ACC112 (cell line): ENCODE results near the gene TBC1D12.
"Not testable (repeated sequence)": the region's sequence is repeated elsewhere in the genome, so short reads cannot be mapped to it uniquely, and the experiment has no call there.

Experiments
- H2AFZ ChIP-seq: fragments of 200-600 bp; sonication (generic); one replicate; pipeline ENCODE4 v1.6.0; 2017; ENCODE audit warnings: antibody characterized with exemption, low read length; ENCODE audit not compliant: unreplicated experiment
- H3K27ac ChIP-seq: fragments of 200-600 bp; sonication (generic); 2 replicates; pipeline ENCODE4 v1.5.1; 2014; ENCODE audit warnings: low read depth, mild to moderate bottlenecking, antibody characterized with exemption, low read length, moderate library complexity
- H3K27me3 ChIP-seq: fragments of 200-600 bp; sonication (generic); 2 replicates; pipeline ENCODE4 v1.6.1; 2014; ENCODE audit warnings: mild to moderate bottlenecking, antibody characterized with exemption, low read length, moderate library complexity, mixed read lengths; ENCODE audit not compliant: insufficient read depth
- H3K36me3 ChIP-seq: fragments of 200-600 bp; sonication (generic); 2 replicates; pipeline ENCODE4 v1.6.1; 2016; ENCODE audit warnings: mild to moderate bottlenecking, antibody characterized with exemption, low read length, moderate library complexity, mixed read lengths; ENCODE audit not compliant: insufficient read depth
- H3K4me1 ChIP-seq: fragments of 200-600 bp; sonication (generic); one replicate; pipeline ENCODE4 v1.6.1; 2016; ENCODE audit warnings: low read length, mixed read lengths; ENCODE audit not compliant: insufficient read depth, unreplicated experiment, control insufficient read depth
- H3K4me3 ChIP-seq: fragments of 200-600 bp; sonication (generic); 2 replicates; pipeline ENCODE4 v1.5.1; 2014; ENCODE audit warnings: mild to moderate bottlenecking, low read depth, low read length
- H3K79me2 ChIP-seq: fragments of 200-600 bp; sonication (generic); one replicate; pipeline ENCODE4 v1.6.0; 2016; ENCODE audit warnings: low read length; ENCODE audit not compliant: control insufficient read depth, unreplicated experiment, insufficient read depth

Gene TBC1D12

GRCh38 chr10:94370501-94370900, 31.8 kb upstream of the TBC1D12 start:
- Histone ChIP-seq H3K4me3 (no peak overlapping the region), H3K79me2 (no peaks in the 10 kb centered on the region), H3K27me3 (no peaks in the 10 kb centered on the region), H2AFZ (no peak overlapping the region), H3K4me1 (no peaks in the 10 kb centered on the region), H3K27ac (no peak overlapping the region), H3K36me3 (no peaks in the 10 kb centered on the region)

DNA sequence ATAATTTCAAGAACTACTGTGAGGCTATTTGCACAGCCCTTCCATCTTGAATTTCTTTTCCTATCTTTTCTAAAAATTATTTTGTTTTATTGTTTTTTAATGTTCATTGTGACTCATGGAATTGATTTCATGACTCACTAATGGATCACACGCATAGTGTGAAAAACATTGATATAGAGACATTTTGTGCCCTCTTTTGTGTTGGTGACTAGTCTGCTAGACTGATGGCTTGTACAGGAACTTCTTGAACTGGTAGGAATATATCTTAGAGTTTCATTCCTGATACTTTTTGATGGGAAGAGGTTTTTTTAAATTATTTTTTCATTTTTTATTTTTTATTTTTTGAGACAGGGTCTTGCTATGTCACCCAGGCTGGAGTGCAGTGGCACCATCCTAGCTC, 27.0 kb upstream of the TBC1D12 start:
- Histone ChIP-seq H3K27ac (no peak overlapping the region), H3K4me3 (no peak overlapping the region), H3K79me2 (no peaks in the 10 kb centered on the region), H3K27me3 (no peaks in the 10 kb centered on the region), H2AFZ (no peak overlapping the region), H3K4me1 (peaks cover 3% of the 10 kb centered on the region), H3K36me3 (no peaks in the 10 kb centered on the region)

- Histone ChIP-seq H3K4me3 (no peak overlapping the region), H3K27me3 (no peaks in the 10 kb centered on the region), H3K36me3 (no peaks in the 10 kb centered on the region), H3K4me1 (peaks cover 7% of the 10 kb centered on the region), H3K79me2 (no peaks in the 10 kb centered on the region), H3K27ac (no peak overlapping the region), H2AFZ (no peak overlapping the region)
Observed at GRCh38 chr10:94376865-94377264, 25.5 kb upstream of the TBC1D12 start.

- H3K4me1 ChIP-seq, result peaks cover 7% of the 10 kb centered on the region
- no peaks in the 10 kb centered on the region for H3K36me3 ChIP-seq
- H2AFZ ChIP-seq, result no peak overlapping the region
- H3K27ac ChIP-seq, result no peak overlapping the region
- no peak overlapping the region for H3K4me3 ChIP-seq
- H3K27me3 ChIP-seq, result no peaks in the 10 kb centered on the region
- no peaks in the 10 kb centered on the region for H3K79me2 ChIP-seq
Observed at GRCh38 chr10:94383530-94383929, 18.8 kb upstream of the TBC1D12 start.

DNA sequence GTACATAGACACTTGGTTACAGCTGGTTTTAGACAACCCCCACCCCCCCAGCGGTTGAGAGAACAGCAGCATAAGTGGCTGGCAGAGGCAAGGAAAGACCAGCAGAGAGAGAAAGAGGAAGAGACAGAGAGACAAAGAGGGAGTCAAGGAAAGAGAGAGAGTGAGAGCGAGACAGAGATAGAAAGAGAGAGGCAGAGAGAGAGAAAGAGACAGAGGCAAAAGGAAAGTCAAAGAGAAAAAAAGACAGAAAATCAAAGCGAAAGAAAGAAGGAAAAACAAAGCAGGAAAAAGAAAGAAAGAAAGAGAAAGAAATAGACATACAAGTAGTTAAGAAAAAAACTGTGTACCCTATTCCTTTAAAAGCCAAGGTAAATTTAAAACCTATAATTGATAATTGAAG, 16.6 kb upstream of the TBC1D12 start:
- H3K27me3 ChIP-seq, H3K36me3 ChIP-seq, H3K27ac ChIP-seq, H3K4me1 ChIP-seq, H3K4me3 ChIP-seq, H3K79me2 ChIP-seq: not testable (repeated sequence)
- peak overlapping the region; percentile 48 for H2AFZ ChIP-seq

GRCh38 chr10:94392117-94392516, 10.2 kb upstream of the TBC1D12 start:
- H3K79me2 ChIP-seq, H3K4me1 ChIP-seq, H2AFZ ChIP-seq, H3K36me3 ChIP-seq, H3K27ac ChIP-seq, H3K4me3 ChIP-seq, H3K27me3 ChIP-seq: not testable (repeated sequence)

DNA sequence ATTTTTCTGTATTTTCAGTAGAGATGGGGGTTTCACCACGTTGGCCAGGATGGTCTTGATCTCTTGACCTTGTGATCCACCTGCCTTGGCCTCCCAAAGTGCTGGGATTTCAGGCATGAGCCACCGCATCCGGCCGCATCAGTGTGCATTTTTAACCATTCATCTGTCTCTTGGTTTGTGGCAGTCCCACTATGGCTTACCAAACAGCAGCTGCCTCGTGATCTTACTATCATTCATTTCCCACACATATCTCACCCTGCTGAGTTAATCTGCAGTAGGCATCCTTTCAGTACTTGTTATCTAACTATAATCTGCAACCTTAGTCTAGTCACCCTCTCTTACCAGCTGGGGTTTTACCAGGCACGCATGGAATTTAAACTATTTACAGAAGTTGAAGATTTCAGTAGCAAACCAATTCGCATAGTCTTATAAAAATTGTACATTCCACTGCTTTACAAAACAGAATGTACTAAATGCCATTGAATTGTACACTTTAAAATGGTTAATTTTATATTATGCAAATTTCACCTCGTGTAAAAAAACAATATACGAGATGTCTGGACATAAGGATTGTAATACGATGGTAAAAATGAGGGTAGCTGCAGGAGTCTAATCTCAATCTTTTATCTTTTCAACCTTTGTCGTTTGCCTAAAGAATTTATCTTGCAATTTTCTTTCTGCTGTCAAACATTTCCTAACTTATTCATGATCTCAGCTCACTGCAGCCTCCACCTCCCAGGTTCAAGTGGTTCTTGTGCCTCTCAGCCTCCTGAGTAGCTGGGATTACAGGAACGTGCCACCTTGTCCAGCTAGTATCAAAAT, 4.6 kb upstream of the TBC1D12 start:
- Histone ChIP-seq H3K27ac (no peak overlapping the region), H3K4me1 (peaks cover 13% of the 10 kb centered on the region), H3K79me2 (no peaks in the 10 kb centered on the region)

DNA sequence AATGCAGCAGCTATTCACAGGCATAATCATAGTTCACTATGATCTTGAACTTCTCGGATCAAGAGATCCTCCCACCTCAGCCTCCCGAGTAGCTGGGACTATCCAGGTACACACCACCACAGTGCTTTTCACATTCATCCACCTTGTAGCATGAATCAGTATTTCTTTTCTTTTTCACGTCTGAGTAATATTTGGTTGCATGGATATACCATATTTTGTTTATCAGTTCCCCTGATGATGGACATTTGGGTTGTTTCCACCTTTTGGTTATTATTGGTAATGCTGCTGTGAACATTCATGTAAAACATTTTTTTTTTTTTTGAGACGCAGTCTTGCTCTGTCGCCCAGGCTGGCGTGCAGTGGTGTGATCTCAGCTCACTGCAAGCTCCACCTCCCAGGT, 3.6 kb upstream of the TBC1D12 start:
- Histone ChIP-seq H3K4me3 (no peak overlapping the region), H3K27ac (no peak overlapping the region), H3K36me3 (no peaks in the 10 kb centered on the region), H3K79me2 (peaks cover 2% of the 10 kb centered on the region), H3K4me1 (peaks cover 13% of the 10 kb centered on the region), H3K27me3 (no peaks in the 10 kb centered on the region), H2AFZ (no peak overlapping the region)

More for the DNA sequence above, 4.6 kb upstream of the TBC1D12 start:
- Histone ChIP-seq H3K27me3 (no peaks in the 10 kb centered on the region), H2AFZ (peak overlapping the region; percentile 1), H3K36me3 (no peaks in the 10 kb centered on the region), H3K4me3 (0 out of 2 replicates have a peak overlapping the region, but pooled peaks have one; percentile 9)

DNA sequence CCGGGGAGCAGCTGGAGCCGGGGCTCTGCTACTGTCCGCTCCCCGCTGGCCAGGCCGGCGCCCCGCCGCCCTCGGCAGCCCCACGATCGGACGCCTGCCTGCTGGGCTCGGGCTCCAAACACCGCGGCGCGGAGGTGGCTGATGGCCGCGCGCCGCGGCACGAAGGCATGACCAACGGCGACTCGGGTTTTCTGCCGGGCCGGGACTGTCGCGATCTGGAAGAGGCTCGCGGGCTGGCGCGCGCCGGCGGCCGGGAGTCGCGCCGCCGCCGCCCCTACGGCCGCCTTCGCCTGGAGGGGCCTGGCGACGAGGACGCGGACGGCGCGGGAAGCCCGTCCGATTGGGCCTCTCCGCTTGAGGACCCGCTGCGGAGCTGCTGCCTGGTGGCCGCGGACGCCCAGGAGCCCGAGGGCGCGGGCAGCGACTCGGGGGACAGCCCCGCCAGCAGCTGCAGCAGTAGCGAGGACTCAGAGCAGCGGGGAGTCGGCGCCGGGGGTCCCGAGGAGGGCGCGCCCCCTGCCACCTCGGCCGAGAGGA, 570 bp downstream of the TBC1D12 start:
- H2AFZ ChIP-seq, result peak overlapping the region; percentile 80
- H3K4me1 ChIP-seq, result peaks cover 12% of the 10 kb centered on the region
- peak overlapping the region; percentile 91 for H3K4me3 ChIP-seq
- no peaks in the 10 kb centered on the region for H3K27me3 ChIP-seq
- H3K79me2 ChIP-seq, result peaks cover 44% of the 10 kb centered on the region
- no peaks in the 10 kb centered on the region for H3K36me3 ChIP-seq
- H3K27ac ChIP-seq, result peak overlapping the region; percentile 73

DNA sequence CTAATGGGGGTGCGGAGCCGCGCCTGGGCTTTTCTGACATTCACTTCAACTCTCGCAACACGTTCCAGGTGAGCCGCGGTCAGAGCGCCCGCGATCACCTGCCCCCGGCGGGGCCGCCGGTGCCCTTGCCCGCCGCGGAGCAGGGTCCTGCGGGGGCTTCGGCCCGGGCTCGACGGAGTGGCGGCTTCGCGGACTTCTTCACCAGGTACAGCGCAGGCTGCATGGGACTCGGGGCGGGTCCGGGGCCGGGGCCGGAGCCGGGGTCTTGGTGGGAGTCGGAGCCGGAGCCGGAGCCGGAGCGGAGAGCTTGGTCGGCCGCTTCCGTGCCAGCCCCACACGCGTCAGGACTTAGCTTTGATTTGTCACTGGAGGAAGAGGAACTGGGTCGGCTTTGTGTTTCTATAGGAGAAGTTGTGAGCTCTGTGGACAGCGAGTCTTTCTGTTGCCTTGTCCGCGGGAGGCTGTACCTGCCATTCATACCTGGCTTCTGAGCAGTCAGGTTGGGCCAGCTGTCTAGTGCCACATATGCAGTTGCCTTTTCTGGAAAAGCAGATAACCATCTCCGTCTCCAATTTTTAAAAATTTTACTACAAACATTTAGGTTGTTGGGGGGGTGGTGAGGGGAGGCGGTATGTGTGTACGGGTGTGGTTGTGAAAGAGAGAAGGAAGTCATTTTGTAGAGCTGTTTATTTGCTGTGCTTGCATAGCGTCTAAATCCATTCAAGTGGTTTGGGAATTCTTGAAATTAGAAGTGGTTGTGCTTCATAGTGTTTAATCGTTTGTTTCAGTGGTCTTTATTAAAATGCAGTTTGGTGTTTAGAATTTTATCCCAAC, 1.3 kb downstream of the TBC1D12 start:
- H3K4me3 ChIP-seq, result peak overlapping the region; percentile 91
- peaks cover 7% of the 10 kb centered on the region for H3K4me1 ChIP-seq
- peaks cover 48% of the 10 kb centered on the region for H3K79me2 ChIP-seq
- H3K27me3 ChIP-seq, result no peaks in the 10 kb centered on the region
- H2AFZ ChIP-seq, result peak overlapping the region; percentile 80
- H3K27ac ChIP-seq, result peak overlapping the region; percentile 73
- H3K36me3 ChIP-seq, result no peaks in the 10 kb centered on the region
